Activated CD8-positive, alpha-beta memory T cell treated with anti-CD3 and anti-CD28 coated beads, Interleukin-2, amount 10 ng/mL, durations not matched to agents 7 days and 5 days (primary cell): ENCODE measurements around the gene SUSD4. TPM values are rescaled to one million over a fixed set of nuclear protein-coding genes. Genes with fewer than 3 reads are reported as not detected.

Experiments used
- ATAC-seq: fragments of 150-1000 bp; cut with Tn5 transposase; one replicate; pipeline ENCODE4 v1.10.0; 2021; ENCODE audit warnings: moderate library complexity
- CTCF ChIA-PET: fragments of 350-600 bp; sonication (Branson Sonifier 250); formaldehyde crosslinking; loops from one replicate; lab custom pipeline; 2021; ENCODE audit warnings: antibody characterized with exemption; lab: Charles Lee
- DNase-seq: peaks from one replicate; pipeline ENCODE4 v3.0.0-alpha.2; 2020
- H3K27ac Mint-ChIP-seq: one replicate; pipeline ENCODE4 v1.8.0; 2021; ENCODE audit warnings: mild to moderate bottlenecking, mixed read lengths
- H3K27me3 Mint-ChIP-seq: one replicate; pipeline ENCODE4 v1.8.0; 2021; ENCODE audit warnings: mixed read lengths
- H3K36me3 Mint-ChIP-seq: one replicate; pipeline ENCODE4 v1.8.0; 2021; ENCODE audit warnings: mild to moderate bottlenecking, mixed read lengths
- H3K4me1 Mint-ChIP-seq: one replicate; pipeline ENCODE4 v1.8.0; 2021; ENCODE audit warnings: mixed read lengths
- H3K4me3 Mint-ChIP-seq: one replicate; pipeline ENCODE4 v1.8.0; 2021; ENCODE audit warnings: mild to moderate bottlenecking, moderate library complexity, mixed read lengths
- H3K9me3 Mint-ChIP-seq: one replicate; pipeline ENCODE4 v1.8.0; 2022; ENCODE audit warnings: low read depth, mixed read lengths
- total RNA-seq, 2 experiments: library from RNA; stranded (reverse); gene quantifications; one replicate each; pipeline ENCODE4 v1.2.3, GENCODE V29; 2021

SUSD4 gene
- total RNA-seq, 2 experiments from 2014 or later = 0.21 TPM; not detected in 1

DNA sequence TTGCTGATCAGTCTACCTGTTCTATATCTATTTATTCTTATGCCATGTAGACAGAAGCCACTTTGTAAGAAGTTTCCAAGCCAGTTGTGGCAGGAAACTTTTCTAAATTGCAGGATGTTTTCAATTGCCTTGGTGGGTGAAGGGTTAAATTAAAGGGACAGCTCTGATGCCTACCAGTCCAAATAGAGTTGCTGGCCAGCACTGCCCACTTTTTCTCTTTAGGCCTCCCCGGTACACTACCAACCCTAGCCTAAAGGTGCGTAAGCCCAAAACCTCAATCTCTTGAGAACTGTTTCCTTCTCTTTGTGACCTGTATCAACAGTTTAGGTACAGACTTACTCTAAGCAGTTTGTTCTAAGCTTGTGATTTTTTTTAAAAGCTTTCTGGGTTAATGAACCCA lies 15.5 kb downstream of the SUSD4 start:
- DNase-seq (no peak), ATAC-seq (no peak)
- CTCF ChIA-PET = no interaction called here
- H3K4me1 Mint-ChIP-seq = no peaks in the 10 kb centered on the region
- no peak overlapping the region for H3K4me3 Mint-ChIP-seq
- H3K36me3 Mint-ChIP-seq = no peaks in the 10 kb centered on the region
- no peak overlapping the region for H3K27ac Mint-ChIP-seq
- H3K27me3 Mint-ChIP-seq = peaks cover 2% of the 10 kb centered on the region
- no peaks in the 10 kb centered on the region for H3K9me3 Mint-ChIP-seq

DNA sequence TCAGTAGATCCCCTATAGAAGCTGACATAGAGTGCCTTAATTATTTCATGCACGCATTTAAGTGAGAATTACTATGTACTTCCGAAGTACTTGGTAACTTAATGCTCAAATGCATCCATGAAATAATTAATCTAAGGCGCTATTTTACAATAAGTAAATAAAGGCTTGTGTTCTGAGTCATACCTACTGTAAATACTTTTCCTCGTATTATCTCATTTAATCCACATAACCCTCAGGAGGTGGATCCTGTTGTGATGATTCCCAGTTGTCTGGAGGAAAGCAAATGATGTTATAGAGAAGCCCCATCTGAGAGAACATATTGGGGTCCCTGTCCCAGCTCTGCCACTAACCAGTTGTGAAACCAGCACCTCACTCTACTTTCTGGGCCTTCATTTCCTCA lies 16.4 kb downstream of the SUSD4 start:
- CTCF ChIA-PET = no interaction called here
- Mint-ChIP-seq H3K4me3 (no peak overlapping the region), H3K27ac (no peak overlapping the region)

DNA sequence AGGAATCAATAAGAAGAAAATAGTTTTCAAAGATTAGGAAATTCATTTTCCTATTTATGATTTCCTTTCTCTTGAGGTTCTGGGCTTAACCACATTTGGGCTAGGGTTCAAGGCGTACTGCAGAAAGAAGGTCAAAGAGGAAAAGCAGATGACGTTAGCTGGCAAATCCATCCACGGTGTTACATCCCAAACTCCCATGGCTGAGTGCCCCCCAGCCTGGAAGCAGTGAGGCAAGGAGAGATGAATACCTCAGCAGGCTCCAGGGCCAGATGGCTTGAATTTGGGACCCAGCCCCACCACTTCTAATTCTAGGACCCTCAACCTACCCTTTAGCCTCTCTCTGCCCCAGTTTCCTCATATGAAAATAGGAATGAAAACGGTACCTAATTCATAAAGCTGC lies 17.7 kb downstream of the SUSD4 start:
- Mint-ChIP-seq H3K4me1 (no peaks in the 10 kb centered on the region), H3K27ac (no peak overlapping the region), H3K36me3 (no peaks in the 10 kb centered on the region), H3K9me3 (no peaks in the 10 kb centered on the region), H3K4me3 (no peak overlapping the region), H3K27me3 (no peaks in the 10 kb centered on the region)
- no peak for ATAC-seq
- no peak for DNase-seq
- CTCF ChIA-PET = no interaction called here

More for the DNA sequence above, 16.4 kb downstream of the SUSD4 start:
- peaks cover 2% of the 10 kb centered on the region for H3K27me3 Mint-ChIP-seq
- H3K9me3 Mint-ChIP-seq = no peaks in the 10 kb centered on the region
- H3K36me3 Mint-ChIP-seq = no peaks in the 10 kb centered on the region
- H3K4me1 Mint-ChIP-seq = no peaks in the 10 kb centered on the region
- ATAC-seq = no peak
- no peak for DNase-seq

DNA sequence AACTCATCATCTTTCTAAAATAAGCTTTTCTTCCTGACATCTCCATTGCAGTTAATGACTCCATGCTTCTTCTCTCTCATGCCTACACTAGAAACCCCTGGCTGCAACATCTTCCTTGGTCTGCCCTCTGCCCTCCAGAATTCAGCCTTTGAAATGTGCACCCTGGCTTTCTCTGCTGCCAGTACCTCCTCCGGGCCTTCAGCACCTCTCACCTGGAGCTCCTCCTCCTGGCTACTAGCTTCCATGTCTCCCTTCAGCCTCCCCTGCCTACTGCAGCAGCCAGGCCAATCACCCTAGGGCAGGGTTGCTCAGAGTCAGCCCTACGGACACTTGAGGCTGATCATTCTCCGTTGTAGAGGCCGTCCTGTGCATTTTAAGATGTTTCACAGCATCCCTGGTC lies 18.3 kb downstream of the SUSD4 start:
- CTCF ChIA-PET = no interaction called here
- H3K9me3 Mint-ChIP-seq = no peaks in the 10 kb centered on the region
- DNase-seq (no peak), ATAC-seq (no peak)
- H3K4me1 Mint-ChIP-seq = no peaks in the 10 kb centered on the region
- H3K27me3 Mint-ChIP-seq = no peaks in the 10 kb centered on the region
- H3K36me3 Mint-ChIP-seq = no peaks in the 10 kb centered on the region
- H3K27ac Mint-ChIP-seq = no peak overlapping the region
- H3K4me3 Mint-ChIP-seq = no peak overlapping the region

GRCh38 chr1:223344491-223344890 lies 19.5 kb downstream of the SUSD4 start:
- H3K27me3 Mint-ChIP-seq = no peaks in the 10 kb centered on the region
- ATAC-seq = no peak
- no peak overlapping the region for H3K27ac Mint-ChIP-seq
- no peaks in the 10 kb centered on the region for H3K9me3 Mint-ChIP-seq
- H3K36me3 Mint-ChIP-seq = no peaks in the 10 kb centered on the region
- DNase-seq = no peak
- CTCF ChIA-PET = interaction anchor here (1.3 kb wide), 1 partner anchor 14 kb away, joined by 3 read pairs; no protein-coding TSS in a partner anchor
- no peak overlapping the region for H3K4me3 Mint-ChIP-seq
- H3K4me1 Mint-ChIP-seq = no peaks in the 10 kb centered on the region

GRCh38 chr1:223343692-223344091 lies 20.3 kb downstream of the SUSD4 start:
- Mint-ChIP-seq H3K4me1 (no peaks in the 10 kb centered on the region), H3K27ac (no peak overlapping the region), H3K9me3 (no peaks in the 10 kb centered on the region), H3K27me3 (no peaks in the 10 kb centered on the region), H3K4me3 (no peak overlapping the region), H3K36me3 (no peaks in the 10 kb centered on the region)
- DNase-seq = no peak
- CTCF ChIA-PET = interaction anchor here (1.3 kb wide), 1 partner anchor 13 kb away, joined by 3 read pairs; no protein-coding TSS in a partner anchor
- ATAC-seq = no peak

GRCh38 chr1:223341121-223341520 lies 22.9 kb downstream of the SUSD4 start:
- DNase-seq (no peak), ATAC-seq (no peak)
- no peaks in the 10 kb centered on the region for H3K36me3 Mint-ChIP-seq
- no peaks in the 10 kb centered on the region for H3K4me1 Mint-ChIP-seq
- H3K9me3 Mint-ChIP-seq = no peaks in the 10 kb centered on the region
- H3K4me3 Mint-ChIP-seq = no peak overlapping the region
- H3K27me3 Mint-ChIP-seq = no peaks in the 10 kb centered on the region
- CTCF ChIA-PET = no interaction called here
- H3K27ac Mint-ChIP-seq = no peak overlapping the region

- CTCF ChIA-PET = no interaction called here
- ATAC-seq = no peak
- Mint-ChIP-seq H3K36me3 (no peaks in the 10 kb centered on the region), H3K4me1 (no peaks in the 10 kb centered on the region), H3K27ac (no peak overlapping the region), H3K4me3 (no peak overlapping the region), H3K9me3 (no peaks in the 10 kb centered on the region), H3K27me3 (no peaks in the 10 kb centered on the region)
- no peak for DNase-seq
Measured at GRCh38 chr1:223340637-223341036, 23.3 kb downstream of the SUSD4 start.

DNA sequence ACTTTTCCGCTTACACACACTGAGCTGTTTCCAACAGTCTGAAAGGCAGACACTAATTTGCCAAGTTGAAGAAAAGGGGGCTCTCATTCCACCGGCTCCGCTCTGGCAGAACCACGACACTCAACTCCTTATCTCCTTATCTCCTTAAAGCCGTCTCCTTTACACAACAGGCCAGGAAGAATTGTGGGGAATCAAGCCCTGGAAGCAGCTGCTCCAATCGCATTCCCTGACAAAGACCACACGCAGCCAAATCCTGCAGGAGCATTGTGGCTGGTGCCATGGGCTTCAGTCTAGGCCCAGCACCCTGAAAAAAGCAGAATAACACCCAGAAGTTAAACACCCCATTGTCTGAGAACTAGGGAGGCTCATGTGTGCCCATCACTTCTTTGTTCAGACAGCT lies 24.1 kb downstream of the SUSD4 start:
- H3K27ac Mint-ChIP-seq = no peak overlapping the region
- ATAC-seq (no peak), DNase-seq (no peak)
- no peak overlapping the region for H3K4me3 Mint-ChIP-seq
- H3K36me3 Mint-ChIP-seq = no peaks in the 10 kb centered on the region
- CTCF ChIA-PET = no interaction called here
- H3K9me3 Mint-ChIP-seq = no peaks in the 10 kb centered on the region
- H3K4me1 Mint-ChIP-seq = no peaks in the 10 kb centered on the region
- no peaks in the 10 kb centered on the region for H3K27me3 Mint-ChIP-seq

DNA sequence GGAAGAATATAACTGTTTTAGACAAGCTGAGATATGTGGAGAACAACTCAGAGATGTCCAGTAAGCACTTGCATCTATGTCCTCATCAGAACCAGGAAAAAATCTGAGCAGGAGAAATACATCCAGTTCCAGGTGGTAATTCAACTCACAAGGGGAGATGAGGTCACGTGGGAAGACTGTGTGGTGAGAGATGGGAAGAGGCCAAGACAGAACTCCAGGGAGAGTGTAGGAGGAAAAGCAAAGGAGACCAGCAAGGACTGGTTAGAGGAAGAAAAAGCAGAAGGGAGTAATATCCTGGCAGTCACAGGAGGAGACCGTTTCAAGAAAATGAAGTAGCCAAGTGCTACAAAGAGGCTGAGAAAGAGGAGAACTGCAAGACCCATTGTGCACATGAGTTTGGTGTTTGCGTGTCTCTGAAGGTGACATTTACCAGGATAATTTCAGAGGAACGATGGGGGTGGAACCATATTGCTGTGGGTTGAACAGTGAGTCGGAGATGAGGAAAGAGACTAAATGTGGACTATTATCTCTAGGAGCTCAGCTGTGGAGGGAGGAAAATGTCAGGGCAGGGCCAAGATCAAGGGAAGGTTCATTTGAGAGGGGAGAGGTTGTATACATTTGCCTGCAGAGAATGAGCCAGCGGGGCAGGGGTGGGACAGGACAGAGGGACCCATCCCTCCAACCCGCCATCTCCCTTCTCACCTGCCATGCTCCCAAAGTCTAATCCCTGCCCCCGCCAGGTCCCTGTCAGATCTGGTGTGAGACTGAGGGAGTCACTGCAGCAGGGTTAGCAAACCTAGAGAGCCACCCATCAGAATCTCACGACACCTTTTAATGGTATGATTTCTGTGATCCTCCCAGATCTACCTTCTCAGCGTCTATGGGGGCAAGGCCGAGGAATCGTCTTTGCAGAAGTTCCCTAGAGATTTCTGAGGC lies 24.9 kb downstream of the SUSD4 start:
- ATAC-seq = no peak
- Mint-ChIP-seq H3K9me3 (no peaks in the 10 kb centered on the region), H3K27me3 (peaks cover 4% of the 10 kb centered on the region), H3K4me1 (no peaks in the 10 kb centered on the region), H3K27ac (no peak overlapping the region), H3K36me3 (no peaks in the 10 kb centered on the region), H3K4me3 (no peak overlapping the region)
- CTCF ChIA-PET = no interaction called here
- no peak for DNase-seq

- Mint-ChIP-seq H3K4me1 (no peaks in the 10 kb centered on the region), H3K36me3 (no peaks in the 10 kb centered on the region), H3K4me3 (no peak overlapping the region), H3K27me3 (peaks cover 9% of the 10 kb centered on the region), H3K27ac (no peak overlapping the region), H3K9me3 (no peaks in the 10 kb centered on the region)
- DNase-seq (no peak), ATAC-seq (no peak)
- CTCF ChIA-PET = no interaction called here
Measured at GRCh38 chr1:223337174-223337869, 26.7 kb downstream of the SUSD4 start.

DNA sequence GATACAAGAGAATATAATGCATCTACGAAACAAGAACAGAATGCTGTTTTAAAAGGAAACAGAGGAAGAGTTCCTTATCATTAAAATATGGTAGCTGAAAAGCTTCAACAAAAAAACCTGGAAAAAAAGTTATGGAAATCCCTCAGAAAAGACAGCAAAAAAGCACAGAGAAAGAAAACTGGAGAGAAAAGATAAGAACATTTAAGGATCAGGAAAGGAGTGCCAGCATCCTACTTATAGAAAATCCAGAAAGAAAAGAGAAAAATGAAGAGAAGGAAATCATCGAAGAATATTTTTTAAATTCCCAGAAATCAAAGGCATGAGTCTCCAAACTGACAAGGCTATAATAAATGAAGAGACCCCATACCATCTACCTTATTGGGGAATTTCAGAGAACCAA lies 29.8 kb downstream of the SUSD4 start:
- CTCF ChIA-PET = no interaction called here
- no peaks in the 10 kb centered on the region for H3K9me3 Mint-ChIP-seq
- H3K4me1 Mint-ChIP-seq = no peaks in the 10 kb centered on the region
- peaks cover 9% of the 10 kb centered on the region for H3K27me3 Mint-ChIP-seq
- no peaks in the 10 kb centered on the region for H3K36me3 Mint-ChIP-seq
- H3K27ac Mint-ChIP-seq = no peak overlapping the region
- no peak for DNase-seq
- no peak for ATAC-seq
- no peak overlapping the region for H3K4me3 Mint-ChIP-seq

GRCh38 chr1:223332997-223333396 lies 31.0 kb downstream of the SUSD4 start:
- Mint-ChIP-seq H3K27me3 (peaks cover 12% of the 10 kb centered on the region), H3K9me3 (no peaks in the 10 kb centered on the region), H3K27ac (no peak overlapping the region), H3K4me1 (no peaks in the 10 kb centered on the region), H3K36me3 (no peaks in the 10 kb centered on the region), H3K4me3 (no peak overlapping the region)
- no peak for ATAC-seq
- DNase-seq = no peak
- CTCF ChIA-PET = no interaction called here

- no peak overlapping the region for H3K4me3 Mint-ChIP-seq
- H3K27me3 Mint-ChIP-seq = peaks cover 12% of the 10 kb centered on the region
- no peak for DNase-seq
- H3K27ac Mint-ChIP-seq = no peak overlapping the region
- no peaks in the 10 kb centered on the region for H3K4me1 Mint-ChIP-seq
- CTCF ChIA-PET = no interaction called here
- no peaks in the 10 kb centered on the region for H3K9me3 Mint-ChIP-seq
- H3K36me3 Mint-ChIP-seq = no peaks in the 10 kb centered on the region
- ATAC-seq = no peak
Measured at GRCh38 chr1:223331929-223332328, 32.0 kb downstream of the SUSD4 start.
